Stimulated activated CD4-positive, alpha-beta T cell treated with anti-CD3 and anti-CD28 coated beads, Interleukin-1b, Interleukin-23, amount 100 ng/mL, for 48 hours (primary cell): Measurements from ENCODE around the gene ZNF618.

Source experiments
- DNase-seq: peaks from one replicate; pipeline ENCODE4 v3.0.0-alpha.2; 2020

Gene ZNF618

DNA sequence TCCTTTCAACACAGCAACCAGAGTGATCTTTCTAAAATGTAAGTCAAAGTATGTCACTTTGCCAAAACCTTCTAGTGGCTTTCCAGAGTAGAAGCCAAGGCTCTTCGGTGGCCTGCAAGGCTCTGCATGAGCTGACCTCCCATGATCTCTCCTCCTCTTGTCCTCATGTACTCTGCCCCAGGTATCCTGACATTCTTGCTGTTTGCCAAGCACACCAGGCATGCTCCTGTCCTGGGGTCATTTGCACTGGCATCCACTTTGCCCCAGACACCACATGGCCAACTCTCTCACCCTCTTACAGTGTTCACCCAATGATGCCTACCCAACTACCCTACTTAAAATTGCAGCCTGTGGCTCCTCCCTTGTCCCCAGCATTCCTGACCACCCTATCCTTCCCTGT, 86.3 kb downstream of the ZNF618 start:
- DNase-seq, result no peak

DNA sequence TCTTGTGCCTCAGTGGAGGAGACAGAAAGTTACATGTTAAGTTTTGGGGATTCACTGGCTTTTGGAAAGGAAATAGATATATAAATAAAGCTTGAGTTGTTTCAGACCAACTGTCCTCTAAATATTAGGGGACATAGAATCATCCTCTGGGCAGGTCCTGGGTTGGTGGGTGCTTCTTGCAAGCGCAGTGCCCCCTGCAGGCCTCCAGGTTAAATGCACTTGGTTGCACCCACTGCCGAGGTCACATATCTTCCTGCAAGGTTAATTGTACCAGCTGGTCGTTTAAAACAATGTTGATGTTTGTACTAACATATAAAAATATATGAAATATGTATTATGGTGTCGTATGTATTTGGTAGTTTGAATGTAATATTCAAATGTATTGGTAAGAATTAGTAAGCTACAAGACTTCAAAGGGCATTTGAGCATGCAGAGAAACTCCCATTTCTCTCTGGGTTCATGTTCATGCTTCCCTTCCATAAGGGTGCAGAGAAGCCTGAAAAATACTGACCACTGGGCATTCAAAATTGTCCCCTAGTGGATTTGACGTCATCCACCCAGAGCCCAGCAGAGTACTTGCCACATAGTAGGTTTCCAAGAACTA, 87.0 kb downstream of the ZNF618 start:
- peak; percentile 44 for DNase-seq

DNA sequence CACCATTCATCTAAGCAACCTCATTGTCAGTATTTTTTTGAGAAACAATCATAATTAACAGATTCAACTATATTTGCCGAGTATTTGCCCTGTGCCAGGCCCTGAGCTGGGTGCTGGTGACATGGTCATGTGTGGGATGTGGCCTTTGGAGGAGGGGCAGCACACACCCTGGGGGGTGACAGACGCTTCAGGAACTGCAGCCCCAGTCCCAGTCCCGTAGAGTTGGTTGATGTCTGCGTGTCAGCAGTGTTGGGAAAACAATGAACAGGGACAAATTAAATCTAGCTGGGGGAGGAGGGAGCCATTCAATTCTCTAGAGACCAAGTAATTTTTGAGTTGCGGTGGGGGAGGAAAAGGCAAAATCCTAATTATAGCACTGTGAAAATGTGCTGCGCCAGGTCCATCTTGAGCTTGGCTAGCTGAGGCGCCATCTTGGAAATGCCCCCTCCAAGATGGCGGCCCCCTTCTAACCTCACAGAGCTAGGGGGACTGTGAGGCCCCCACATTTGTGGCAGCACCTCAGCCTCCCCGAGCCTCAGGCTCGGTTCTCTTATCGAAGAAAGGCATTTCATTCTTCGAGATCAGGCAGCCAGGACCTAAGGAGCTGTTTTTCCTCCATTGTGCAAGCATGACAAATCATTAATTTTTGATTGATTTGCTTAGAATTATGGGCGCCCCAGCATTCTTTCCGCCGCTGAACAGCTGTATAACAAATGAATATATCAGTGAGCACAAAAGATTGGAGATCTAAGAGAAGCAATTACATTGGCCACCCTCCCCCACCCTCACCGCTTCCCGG, 87.8 kb downstream of the ZNF618 start:
- no peak for DNase-seq

DNA sequence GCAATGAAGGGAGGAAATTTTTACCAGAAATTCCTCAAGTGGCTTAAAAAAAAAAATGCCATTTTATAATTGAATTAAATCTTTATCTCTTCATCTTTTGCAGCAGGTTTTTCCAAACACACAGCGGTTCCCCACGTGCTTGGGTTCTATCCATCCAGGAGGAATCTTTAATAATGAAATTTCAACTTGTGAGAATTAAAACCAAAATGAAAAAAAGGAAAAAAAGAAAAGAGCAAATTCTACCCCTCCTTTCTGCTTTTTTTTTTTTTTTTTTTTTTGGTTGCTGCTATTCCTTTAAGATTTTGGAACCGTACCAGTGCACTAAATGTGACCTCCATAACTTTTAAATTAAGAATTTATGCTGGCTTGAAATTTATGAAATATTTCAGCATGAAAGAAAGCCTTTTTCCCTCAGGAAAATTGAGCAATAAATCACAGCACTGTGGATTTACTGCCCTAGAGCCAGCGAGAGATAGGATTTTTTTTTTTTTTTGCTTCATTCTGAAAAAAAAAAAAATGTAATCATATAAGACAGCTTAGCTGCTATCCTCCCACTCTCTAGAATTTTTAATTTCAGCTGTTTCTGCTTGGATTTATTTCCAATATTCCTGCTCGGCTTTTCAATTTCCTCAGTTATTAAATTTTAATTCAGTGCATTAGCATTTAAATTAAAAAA, 88.5 kb downstream of the ZNF618 start:
- DNase-seq, result no peak

DNA sequence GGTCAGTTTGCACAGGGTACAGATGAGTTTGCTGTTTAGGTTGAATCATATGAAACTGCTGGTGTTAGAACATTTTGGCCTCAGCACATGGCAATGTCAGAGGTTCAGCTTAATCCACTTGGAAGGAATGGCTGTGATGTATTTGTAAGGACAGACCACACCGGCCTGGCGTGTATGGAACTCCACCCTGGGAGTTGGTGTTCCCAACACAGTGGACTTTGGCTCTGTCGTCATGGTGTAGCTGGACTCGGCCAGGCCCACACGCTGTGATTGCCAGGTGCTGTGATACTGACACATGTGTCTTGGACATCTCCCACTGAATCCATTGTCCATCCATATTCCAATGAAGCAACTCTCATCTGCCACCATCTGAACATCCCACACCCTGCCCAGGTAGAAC, 90.3 kb downstream of the ZNF618 start:
- DNase-seq, result no peak

DNA sequence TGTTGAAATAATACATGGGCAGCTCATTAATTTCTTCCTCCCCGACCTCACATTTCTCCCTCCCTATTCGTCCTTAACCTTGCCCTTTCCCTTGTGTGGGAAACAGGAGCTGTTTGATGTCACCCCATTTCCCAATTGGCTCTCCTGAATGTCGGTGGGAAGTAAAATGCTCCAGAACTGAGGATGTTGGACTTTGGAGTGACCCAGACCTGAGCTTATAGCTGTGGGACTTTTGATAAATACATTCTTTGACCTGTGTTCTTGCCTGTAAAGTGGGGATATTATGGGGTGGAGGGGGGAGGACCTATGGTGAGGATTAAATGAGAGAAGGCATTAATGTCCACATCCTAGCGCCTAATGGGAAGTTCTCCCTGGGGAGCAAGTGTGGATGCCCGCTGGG, 91.3 kb downstream of the ZNF618 start:
- no peak for DNase-seq

DNA sequence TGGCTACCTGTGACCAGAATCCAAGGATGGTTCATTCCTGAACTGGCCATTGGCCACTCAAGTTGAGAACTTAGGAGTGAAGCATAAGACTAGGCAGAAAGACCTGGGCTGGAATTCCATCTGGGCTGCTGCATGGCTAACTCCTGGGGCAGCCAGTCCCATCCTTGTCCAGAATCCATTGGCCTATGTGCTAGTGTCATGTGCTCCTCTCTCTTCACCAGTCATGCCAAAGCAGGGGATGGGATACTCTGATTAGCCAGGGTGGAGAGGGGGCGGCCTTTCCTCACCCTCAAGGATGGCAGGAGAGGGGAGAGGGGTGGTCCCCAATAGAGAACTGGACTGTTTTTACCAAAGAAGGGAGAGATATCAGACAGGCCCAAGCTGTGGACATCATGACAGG, 93.2 kb downstream of the ZNF618 start:
- no peak for DNase-seq

DNA sequence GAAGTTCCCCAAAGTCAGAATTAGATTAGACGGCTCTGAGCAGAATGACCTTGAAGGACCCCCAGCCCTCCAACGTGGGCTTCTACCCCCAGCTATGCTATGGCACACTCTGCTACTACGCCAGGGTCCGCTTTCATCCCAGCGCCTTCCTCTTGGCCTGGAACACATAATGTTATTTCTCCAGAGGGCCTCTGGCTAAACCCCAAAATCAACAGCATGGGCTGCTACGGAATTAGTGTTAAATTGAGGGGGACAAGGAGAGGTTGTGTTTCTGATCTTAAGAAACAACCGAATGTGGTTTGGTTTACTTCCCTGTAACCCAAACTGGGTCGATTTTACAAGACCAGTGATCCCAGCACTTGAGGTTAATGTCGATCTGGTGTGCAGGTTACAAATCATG, 97.1 kb downstream of the ZNF618 start:
- no peak for DNase-seq

DNA sequence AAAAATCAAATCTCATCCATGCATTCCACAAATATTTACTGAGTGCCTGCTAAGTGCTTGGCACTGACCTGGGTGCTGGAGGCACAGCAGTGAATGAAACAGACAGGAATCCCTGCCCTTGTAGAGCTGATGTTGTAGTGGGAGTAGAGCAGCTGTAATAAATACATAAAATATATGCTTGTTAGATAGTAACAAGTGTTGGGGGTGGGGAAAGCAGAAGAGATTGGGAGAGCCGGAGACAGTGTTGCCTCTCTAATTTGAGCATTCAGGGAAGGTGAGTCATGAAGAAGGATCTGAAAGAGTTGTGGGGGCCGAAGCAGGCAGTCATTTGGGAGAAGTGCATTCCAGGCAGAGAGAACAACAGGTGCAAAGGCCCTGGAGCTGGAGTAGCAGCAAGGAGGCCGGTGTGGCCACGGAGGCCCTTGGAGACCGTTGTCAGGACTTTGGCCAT, 97.9 kb downstream of the ZNF618 start:
- DNase-seq, result no peak

DNA sequence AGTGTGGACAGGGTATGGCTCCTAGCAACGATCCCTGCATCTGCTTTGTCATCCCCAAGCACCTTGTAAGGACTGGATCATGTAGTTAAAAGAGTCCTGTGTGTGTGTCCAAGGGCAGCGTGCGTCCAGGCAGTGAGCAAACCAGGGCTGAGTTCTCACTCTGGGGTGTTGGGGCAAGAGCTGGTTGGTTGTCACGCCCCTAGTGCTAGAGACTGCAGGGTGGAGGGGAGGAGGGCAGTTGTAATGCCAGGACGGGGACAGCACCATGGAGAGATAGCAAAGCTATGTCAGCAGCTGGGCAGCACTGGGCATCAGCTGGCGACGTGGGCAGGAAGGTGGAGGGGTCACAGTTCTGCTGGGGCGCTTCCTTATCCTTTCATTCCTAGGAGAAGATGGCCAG, 100.8 kb downstream of the ZNF618 start:
- no peak for DNase-seq

DNA sequence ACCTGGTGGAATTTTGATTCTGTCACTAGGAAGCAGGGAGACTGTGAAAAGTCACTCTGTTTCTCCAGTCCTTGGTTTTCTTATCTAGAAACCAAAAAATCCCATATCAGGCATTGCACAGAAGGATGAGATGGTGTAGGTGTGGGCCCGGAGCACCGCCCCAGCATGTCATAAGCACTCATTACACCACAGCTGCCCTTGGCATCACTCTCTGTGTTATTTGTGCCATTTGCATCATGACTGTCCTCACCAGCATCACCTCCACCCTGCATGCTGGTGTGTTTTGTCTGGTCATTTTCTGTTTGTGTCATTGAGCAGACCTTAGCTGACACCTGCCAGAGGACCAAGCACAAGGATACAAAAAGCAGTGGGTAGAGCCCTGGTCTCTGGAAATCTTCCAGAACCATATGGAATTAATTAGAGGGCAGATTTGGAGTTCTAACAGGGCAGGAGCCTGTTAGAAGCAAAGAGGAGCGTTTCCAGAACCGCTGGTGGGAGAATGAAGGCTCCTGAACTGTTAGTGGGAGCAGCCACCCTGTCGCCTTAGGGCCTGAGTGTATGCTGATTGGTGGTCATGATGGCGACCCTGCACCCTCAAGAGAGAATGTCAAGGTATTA, 102.7 kb downstream of the ZNF618 start:
- no peak for DNase-seq

DNA sequence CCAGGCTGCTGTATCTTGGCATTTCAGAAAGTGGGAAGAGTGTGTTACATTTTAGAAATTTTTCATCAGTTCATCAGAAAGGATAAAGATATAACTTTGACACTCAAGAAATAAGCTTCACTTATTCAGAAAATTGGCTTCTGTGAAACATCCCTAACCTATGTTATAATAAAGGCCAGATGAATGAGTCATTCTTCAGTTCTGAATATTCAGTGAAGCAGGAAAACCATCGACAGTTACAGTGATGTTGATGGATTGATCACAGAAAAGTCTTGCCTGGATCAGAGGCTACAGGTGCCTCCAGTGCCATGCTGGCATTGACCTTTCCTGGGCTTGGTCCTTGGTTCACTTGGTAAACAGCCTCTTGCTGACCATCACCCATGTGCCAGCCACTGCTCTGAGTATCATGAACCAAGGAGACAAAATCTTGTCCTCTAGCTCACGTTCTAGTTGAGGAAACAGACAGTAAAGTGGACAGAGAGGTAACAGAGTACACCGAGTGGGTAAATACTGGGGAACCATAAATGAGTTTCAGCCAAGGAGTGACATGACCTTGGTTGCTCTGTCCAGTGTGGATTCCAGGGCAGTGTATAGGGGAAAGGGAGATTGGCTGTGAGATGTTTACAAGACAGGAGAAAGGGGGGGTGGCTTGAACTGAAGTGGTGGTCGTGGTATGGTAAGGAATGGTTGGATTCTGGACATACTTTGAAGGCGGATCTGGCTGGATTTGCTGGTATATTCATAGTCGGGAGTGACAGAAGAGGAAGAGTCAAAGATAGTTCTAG, 103.4 kb downstream of the ZNF618 start:
- no peak for DNase-seq

DNA sequence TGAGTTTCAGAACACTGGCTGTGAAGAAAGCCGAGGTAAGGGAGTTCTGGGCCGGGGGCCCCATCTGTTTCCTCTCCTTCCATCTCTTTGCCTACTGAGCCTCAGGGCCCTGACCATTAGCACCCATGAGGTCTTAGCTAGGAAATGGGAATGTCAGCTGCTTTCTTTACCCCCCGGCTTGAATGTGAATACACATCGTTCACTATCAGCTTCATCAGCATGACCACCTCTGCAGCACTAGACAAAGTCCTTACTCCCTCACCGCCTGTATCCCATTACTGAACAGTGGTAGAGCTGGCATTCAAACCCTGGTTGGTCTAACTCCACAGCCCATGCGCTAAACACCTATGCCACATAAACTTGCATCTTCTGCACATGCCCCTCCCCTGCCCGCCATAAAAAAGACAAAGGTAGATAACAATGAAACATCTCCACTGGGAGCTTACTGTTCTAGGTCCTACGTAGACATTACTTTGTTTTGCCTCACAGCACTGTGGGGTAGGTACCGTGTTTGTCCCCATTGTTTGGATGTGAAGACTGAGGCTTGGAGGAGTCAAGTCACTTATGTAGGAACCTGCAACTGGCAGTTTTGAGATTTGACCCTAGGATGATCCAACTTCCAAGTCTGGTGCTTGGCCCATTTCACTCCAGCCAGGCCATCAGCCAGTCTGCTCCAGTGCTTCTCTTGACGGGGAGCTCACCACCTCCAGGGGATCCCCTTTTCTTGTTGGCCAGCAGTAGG, 108.7 kb downstream of the ZNF618 start:
- DNase-seq, result no peak

DNA sequence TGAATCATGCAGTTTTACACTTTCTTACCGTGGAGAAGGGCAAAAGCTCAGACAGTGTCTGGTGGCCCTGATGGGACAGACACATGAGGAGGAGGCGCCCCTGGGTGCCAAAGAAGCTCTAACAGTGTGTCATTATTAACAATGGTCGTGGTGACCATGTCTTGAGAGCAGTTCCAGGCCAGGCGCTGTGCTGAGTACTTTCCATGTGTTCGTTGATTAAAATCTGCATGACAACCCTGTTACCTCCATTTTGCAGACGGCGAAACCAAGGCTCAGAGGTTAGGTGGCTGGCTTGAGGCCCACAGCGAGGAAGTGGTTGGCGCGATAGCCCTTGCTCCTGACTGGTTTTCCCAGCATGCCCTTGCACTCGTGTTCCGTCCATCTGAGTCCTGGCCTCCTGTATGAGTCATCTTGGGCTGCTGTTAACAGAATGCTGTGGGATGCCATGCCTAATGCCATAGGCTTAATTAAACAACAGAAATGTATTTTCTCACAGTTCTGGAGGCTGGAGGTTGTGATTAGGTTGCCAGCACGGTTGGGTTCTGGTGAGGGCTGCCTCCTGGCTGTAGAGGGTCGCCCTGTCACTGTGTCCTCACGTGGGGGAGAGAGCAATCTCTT, 110.0 kb downstream of the ZNF618 start:
- DNase-seq, result no peak

DNA sequence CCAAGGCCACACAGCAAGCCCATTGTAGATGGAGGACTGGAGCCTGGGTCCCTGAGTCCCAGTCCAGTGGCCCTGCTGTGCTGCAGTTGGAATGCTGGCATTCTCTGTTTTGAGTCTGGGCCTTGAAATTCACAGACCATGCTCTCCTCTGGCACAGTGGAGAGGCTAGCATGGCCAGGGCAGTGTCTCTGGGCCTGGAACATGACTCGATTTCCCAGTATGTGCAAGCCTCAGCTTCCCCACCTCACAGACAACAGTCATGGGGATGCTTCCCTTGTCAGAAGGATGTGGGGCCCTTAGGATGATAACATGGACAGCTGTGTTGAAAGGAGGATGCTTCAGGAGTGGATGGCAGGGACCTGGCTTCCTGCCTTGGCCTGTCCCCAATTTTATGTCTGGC, 110.8 kb downstream of the ZNF618 start:
- DNase-seq, result no peak

DNA sequence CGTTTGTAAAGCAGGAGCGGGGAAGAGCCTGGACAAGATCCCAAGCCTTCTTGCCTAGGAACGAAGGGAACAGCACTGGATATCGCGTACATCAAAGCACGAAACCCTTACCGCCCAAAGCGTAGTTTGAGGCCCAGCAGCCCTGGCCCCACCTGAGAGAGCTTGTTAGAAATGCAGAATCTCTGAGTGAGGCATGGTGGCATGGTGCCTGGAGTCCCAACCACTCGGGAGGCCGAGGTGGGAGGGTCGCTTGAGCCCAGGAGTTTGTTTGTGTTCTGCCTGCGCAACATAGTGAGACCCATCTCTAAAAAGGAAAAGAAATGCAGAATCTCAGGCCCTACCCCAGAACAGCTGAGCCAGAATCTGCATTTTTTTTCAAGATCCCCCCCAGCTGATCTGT, 111.4 kb downstream of the ZNF618 start:
- DNase-seq, result no peak

DNA sequence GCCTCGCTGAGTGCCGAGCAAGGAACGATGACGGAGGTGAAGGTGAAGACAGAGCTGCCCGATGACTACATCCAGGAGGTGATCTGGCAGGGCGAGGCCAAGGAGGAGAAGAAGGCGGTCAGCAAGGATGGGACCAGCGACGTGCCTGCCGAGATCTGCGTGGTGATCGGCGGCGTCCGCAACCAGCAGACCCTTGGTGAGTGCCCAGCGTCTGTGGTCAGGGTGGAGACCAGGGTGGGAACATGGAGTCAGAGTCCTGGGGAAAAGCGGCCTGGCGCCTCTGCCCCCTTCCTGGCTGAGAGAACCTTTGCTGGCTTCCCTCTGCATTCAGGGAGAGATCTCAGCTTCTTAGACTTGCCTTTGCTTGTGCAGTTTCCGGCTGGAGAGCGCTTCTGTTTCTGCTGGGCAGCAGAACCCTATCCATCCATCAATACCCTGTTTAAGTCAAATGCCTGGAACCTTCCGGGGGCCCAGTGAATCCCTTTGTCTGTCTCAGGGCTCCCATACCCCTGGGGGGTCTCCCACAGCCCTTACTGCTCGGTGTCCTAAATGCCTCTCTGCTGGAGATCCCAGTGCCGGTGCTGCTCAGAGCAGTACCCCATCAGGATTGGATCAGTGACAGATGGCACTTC, 112.4 kb downstream of the ZNF618 start:
- no peak for DNase-seq

DNA sequence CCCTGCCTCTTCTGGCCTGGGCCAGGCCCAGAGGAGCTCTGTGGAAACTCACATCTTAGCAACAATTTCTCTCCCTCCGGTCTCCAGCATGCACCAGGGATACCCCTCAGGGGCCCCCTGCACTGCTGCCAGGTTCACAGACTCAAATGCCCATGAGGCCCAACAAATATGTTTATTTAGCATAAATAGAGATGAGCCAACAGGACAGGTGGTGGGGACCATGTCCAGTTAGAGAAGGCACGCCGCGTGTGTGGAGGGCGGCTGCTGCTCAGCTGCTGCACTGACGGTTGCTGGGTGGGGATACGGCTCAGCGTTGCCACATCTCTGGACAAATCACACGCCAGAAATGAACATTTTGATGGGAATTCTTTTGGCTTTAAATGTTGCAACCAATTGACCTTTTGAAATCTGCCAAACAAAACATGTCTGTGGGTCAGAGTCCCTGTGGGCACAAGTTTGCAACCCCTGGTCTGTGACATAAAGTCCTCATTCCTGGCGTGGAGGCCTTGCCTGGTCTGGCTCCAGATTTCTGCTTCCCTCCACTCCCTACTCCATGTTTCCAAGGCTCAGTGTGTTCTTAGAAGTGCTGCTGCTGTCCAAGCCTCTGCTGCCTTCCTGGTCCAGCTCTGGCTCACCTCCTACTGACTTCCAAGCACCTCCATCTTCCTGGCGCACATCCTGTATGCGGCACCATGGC, 113.1 kb downstream of the ZNF618 start:
- no peak for DNase-seq

DNA sequence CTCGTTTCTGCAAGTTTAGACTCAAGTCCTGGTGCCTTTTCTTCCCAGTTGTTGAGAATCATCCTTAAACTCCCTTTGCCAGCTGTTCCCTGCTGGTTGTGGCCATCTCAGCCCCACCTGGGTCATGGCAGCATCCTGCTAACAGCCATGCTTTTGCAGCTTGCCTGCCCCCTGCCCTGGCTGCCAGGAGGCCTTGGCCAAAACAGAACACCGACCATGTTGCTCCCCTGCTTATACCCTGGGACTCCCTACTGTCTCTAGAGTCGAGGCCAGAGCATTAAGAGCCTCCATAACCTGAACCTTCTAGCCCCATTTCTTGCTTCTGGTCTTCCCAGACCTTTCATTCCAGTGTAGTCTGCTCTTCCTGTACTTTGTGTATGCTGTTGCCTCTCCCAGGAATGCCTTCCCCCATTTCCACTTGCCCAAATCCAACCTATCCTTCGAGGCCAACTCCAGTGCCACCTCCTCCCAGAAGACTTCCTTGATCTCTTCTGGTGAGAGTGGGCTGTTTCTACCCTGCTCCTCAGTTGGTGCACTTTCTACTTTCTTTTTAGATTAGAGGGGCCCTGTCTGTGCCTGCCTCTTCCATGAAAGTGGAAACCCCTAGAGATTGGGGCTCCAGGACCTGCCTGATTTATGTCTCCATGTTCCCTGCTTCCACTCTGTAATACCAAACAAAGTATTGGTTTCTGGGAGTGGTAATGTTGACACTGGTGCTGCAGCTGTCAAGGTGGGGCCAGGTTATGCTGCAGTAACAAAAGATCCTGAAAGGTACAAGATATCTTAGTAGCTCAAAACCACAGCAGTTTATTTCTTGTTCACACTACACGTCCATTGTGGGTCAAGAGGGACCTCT, 113.8 kb downstream of the ZNF618 start:
- DNase-seq, result no peak

DNA sequence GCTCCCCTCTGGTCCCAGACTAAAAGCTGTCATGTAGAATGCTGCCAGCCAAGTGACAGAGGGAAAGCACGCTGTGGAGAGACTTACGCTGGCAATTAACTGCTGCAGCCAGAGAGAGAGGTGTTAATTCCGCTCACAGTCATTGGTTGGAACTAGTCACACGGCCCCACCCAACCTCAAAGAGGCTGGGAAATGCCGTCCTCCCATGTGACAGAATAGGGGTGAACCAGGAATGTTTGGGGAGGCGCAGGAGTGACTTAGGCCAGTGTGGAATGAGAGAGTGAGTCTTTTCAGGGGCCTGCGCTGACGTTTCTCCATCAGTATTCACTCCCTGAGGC, 114.4 kb downstream of the ZNF618 start:
- no peak for DNase-seq
